Right atrium auricular region (tissue), 2 donors: ENCODE data around the gene SP140. TPM values are rescaled to one million over a fixed set of nuclear protein-coding genes. Genes with fewer than 3 reads are reported as not detected.

Source experiments
- DNase-seq: peaks from one replicate; pipeline ENCODE4 v3.0.0-alpha.2; 2019; ENCODE audit warnings: low spot score
- H3K27ac ChIP-seq, 2 donors: fragments of 200-600 bp; sonication (generic); 1 replicate in 1 of 2; 2 replicates in 1 of 2; pipeline ENCODE4 v1.5.1; 2016 to 2019
- H3K27me3 ChIP-seq, 2 donors: fragments of 200-600 bp; sonication (generic); one replicate each; pipeline versions ENCODE4 v1.5.1 to v1.6.0; 2017 to 2019
- H3K36me3 ChIP-seq: fragments of 200-600 bp; sonication (generic); one replicate; pipeline ENCODE4 v1.5.1; 2016
- H3K4me1 ChIP-seq, 2 donors: fragments of 200-600 bp; sonication (generic); one replicate each; pipeline versions ENCODE4 v1.5.1 to v1.6.0; 2017 to 2019
- H3K4me3 ChIP-seq, 2 donors: fragments of 200-600 bp; sonication (generic); 1 replicate in 1 of 2; 2 replicates in 1 of 2; pipeline ENCODE4 v1.5.1; 2017 to 2019; ENCODE audit warnings: mild to moderate bottlenecking in 1 of 2, moderate library complexity in 1 of 2
- H3K9me3 ChIP-seq, 2 donors: fragments of 200-600 bp; sonication (generic); one replicate each; pipeline ENCODE4 v1.5.1; 2019
- total RNA-seq, 2 donors: library from RNA; depleted of rRNA; stranded (reverse); fragments of >200 nt; gene quantifications; one replicate each; pipeline ENCODE4 v1.1.0, GENCODE V29; 2016
- TF ChIP-seq, protein P1 (sequence below), 2 donors: fragments of 200-600 bp; sonication (generic); IDR thresholded peaks; one replicate each; pipeline ENCODE4 v1.5.1; 2019; ENCODE audit warnings: antibody characterized with exemption in 2 of 2

The SP140 gene
- total RNA-seq, 2 donors from 2014 or later, result 0.26 to 0.55 TPM

DNA sequence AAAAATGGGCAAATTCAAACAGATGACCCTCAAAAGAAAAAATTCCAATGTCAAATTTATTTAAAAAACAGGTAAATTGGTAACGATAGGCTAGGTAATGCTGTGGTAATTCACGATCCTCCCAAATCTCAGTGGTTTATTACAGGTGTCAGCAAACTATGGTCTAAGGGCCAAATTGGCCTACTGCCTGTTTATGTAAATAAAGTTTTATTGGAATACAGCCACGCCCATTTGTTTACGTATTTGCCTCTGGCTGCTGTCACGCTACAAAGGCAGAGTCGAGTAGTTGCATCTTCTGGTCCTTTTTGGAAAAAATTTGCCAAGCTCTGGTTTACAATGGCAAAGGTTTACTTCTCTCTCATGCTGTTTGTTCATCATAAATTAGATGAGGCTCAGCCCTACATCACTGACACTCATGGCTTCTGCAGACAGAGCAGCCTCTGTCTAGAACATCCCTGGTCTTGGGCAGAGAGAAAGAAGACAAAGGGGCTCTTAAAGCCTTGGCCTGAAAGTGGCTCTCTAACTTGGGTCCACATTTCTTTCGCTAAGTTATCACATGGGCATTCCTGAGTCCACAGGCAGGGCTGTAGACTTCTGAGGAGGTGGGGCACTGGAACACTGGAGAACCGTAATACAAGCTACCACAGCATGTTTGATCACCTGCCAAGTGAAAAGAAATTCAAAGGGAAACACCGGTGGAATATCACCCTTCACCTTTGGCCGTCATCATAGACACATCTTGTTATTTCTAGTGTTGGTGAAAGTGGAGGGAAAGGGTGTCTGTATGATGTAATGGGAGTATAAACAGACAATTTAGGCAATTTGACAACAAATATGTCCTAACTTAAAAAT is 40.6 kb upstream of the SP140 start:
- no peaks in the 10 kb centered on the region for H3K27me3 ChIP-seq
- no peak overlapping the region for H3K27ac ChIP-seq
- TF ChIP-seq, protein P1, sequence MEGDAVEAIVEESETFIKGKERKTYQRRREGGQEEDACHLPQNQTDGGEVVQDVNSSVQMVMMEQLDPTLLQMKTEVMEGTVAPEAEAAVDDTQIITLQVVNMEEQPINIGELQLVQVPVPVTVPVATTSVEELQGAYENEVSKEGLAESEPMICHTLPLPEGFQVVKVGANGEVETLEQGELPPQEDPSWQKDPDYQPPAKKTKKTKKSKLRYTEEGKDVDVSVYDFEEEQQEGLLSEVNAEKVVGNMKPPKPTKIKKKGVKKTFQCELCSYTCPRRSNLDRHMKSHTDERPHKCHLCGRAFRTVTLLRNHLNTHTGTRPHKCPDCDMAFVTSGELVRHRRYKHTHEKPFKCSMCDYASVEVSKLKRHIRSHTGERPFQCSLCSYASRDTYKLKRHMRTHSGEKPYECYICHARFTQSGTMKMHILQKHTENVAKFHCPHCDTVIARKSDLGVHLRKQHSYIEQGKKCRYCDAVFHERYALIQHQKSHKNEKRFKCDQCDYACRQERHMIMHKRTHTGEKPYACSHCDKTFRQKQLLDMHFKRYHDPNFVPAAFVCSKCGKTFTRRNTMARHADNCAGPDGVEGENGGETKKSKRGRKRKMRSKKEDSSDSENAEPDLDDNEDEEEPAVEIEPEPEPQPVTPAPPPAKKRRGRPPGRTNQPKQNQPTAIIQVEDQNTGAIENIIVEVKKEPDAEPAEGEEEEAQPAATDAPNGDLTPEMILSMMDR (IDR thresholded peaks at IDR 0.05), result no peak
- no peaks in the 10 kb centered on the region for H3K4me1 ChIP-seq
- H3K36me3 ChIP-seq, result peaks cover 8% of the 10 kb centered on the region
- DNase-seq, result no peak
- H3K9me3 ChIP-seq, result no peaks in the 10 kb centered on the region
- H3K4me3 ChIP-seq, result no peak overlapping the region

DNA sequence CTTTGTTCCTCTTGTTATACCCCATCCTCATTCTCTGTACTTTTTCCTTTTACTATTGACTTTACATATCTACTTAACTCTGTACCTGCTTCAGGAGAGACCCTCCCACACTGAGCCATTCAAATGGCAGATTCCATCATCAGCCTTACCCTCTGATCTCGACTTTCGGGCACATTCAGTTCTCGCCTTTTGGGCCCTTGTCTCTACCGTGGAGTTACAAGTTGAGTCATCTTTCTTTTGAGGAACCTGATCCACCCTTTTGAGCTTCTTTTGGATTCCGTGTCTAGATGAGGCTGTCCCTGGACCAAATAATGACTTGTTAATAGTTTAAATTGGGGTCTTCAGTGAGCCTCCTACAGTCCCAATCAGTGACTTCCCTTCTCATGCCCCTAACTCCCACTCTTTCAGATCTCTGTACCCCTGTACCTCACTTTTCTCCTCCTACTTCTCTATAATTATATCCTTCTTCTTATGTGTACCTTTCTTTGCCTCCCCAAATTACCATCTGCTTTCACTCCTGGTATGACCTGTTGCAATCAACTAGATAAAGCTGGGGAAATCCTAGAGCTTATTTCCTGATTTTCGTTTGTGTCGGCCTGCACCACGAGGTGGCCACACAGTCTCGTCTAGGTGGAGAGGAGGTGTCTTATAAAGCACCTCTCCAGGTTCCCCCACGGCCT is 23.0 kb upstream of the SP140 start:
- TF ChIP-seq, protein P1 (IDR thresholded peaks at IDR 0.05), result no peak
- Histone ChIP-seq H3K9me3 (no peaks in the 10 kb centered on the region), H3K4me1 (no peaks in the 10 kb centered on the region), H3K27me3 (no peaks in the 10 kb centered on the region), H3K4me3 (no peak overlapping the region), H3K36me3 (peaks cover 62% of the 10 kb centered on the region), H3K27ac (no peak overlapping the region)
- no peak for DNase-seq

DNA sequence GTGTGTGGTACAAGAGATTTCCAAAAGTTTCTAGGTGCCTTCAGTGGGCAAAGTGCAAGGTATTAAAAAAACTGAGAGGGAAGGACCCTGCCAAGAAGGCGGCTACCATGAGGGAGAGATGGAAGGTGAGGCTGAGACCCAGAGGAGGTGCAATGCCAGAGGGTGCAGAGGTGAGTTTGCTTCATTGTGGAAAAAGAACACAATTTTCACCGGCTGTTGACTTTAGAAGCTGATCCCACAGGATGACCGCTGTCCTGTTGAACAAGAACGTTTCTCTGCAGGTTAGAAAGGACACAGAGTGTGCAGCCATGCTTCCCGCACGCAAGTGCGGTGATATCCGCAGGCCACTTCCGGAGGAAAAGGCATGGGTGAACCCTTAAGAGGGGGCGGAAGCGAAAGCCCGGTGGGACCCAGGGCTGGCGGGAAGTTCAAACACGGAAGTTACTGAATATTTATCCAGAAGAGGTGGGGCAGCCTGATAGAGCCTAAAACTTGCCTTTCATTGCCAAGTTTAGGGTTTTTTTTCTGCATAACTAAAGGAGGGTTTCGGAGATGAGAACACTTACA is 22.3 kb upstream of the SP140 start:
- Histone ChIP-seq H3K4me3 (no peak overlapping the region), H3K27ac (no peak overlapping the region), H3K27me3 (no peaks in the 10 kb centered on the region), H3K4me1 (no peaks in the 10 kb centered on the region), H3K36me3 (peaks cover 64% of the 10 kb centered on the region), H3K9me3 (no peaks in the 10 kb centered on the region)
- no peak for DNase-seq
- TF ChIP-seq, protein P1 (IDR thresholded peaks at IDR 0.05), result no peak

DNA sequence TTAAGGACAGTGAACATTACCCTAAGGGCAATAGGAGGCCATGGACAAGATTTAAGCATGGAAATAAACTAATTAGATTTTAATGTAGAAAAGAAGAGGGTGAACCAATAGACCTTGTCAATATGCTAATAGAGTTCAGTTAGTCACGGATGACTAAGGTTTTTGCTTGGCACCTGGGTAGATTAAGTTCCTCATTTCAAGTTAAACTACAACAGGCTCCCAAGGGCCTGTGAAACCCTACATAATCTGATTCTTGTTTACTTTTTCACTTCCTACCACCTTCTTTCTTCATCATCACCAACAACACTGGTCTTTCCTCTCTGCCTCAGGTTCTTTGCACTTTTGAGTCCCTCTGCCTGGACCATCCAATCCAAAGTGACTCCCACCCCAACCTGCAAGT is 20.5 kb upstream of the SP140 start:
- no peak overlapping the region for H3K4me3 ChIP-seq
- no peak overlapping the region for H3K27ac ChIP-seq
- H3K9me3 ChIP-seq, result no peaks in the 10 kb centered on the region
- no peaks in the 10 kb centered on the region for H3K4me1 ChIP-seq
- TF ChIP-seq, protein P1 (IDR thresholded peaks at IDR 0.05), result no peak
- H3K27me3 ChIP-seq, result no peaks in the 10 kb centered on the region
- DNase-seq, result no peak
- peaks cover 67% of the 10 kb centered on the region for H3K36me3 ChIP-seq

DNA sequence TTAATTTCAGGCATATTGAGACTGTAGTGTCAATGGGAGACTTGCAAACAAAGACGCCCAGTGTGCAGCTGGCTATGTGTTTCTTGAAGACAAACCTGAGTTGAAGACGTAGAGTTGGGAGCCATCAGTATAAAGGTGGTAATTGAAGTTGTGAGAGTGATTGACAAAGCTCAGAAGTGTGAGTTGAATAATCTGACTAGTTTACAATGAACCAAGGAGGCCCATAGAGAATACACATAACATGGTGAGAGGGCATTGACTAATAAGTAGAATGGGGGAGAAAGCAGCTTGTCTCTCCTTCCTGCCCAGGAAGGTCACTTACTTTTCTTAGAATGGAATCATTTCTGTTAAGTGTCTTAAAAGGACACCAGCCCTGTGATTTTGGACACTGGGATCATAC is 19.8 kb upstream of the SP140 start:
- peaks cover 65% of the 10 kb centered on the region for H3K36me3 ChIP-seq
- H3K27ac ChIP-seq, result no peak overlapping the region
- TF ChIP-seq, protein P1 (IDR thresholded peaks at IDR 0.05), result no peak

More for the DNA sequence above, 19.8 kb upstream of the SP140 start:
- DNase-seq, result no peak
- no peaks in the 10 kb centered on the region for H3K9me3 ChIP-seq
- no peak overlapping the region for H3K4me3 ChIP-seq
- no peaks in the 10 kb centered on the region for H3K4me1 ChIP-seq
- no peaks in the 10 kb centered on the region for H3K27me3 ChIP-seq
